Measurements from ENCODE around the gene ATOH8.

- TF ChIP-seq POLR2A (IDR thresholded peaks at IDR 0.05) = no peak
- no peak for TF ChIP-seq CTCF (IDR thresholded peaks at IDR 0.05)
These were observed 7.7 kb downstream of the ATOH8 start for GRCh38 chr2:85761512-85761944.

Data from heart left ventricle (tissue), 13 donors.